GM18517 (cell line): ENCODE results near the gene VWA5A.

Source experiments
- ATAC-seq: cut with Tn5 transposase; IDR thresholded peaks from one replicate; pipeline ENCODE4 v1.9.1; 2021; ENCODE audit warnings: mild to moderate bottlenecking, moderate library complexity; ENCODE audit not compliant: unreplicated experiment

Gene VWA5A

GRCh38 chr11:124114942-124115781 is at the start of gene VWA5A:
Gene VWA5A, plus strand, starts transcription at chr11:124115450. Its CDS starts 2,062 bp downstream, at chr11:124117512.
- peak; percentile 98 for ATAC-seq

- ATAC-seq: no peak
Measured at GRCh38 chr11:124068601-124069110, 46.6 kb upstream of the VWA5A start.

GRCh38 chr11:124069429-124070401 is 45.5 kb upstream of the VWA5A start:
- peak; percentile 76 for ATAC-seq

GRCh38 chr11:124070915-124071622 is 44.2 kb upstream of the VWA5A start:
- ATAC-seq: peak; percentile 84

DNA sequence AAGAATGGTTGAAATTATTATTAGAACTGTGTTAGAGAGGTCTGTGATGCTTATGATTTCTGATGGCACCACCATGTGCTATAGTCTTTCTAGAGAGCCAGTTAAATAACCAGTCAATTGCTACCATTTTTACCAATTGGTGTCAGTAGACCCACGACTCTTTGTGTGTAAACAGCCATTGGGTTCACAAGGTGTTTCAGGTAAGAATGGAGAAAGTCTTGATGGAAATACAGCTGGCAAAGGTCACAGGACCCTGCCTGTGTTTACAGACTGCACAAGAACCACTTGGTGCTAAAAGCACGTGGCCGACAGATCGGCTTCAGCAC is 43.7 kb upstream of the VWA5A start:
- no peak for ATAC-seq

DNA sequence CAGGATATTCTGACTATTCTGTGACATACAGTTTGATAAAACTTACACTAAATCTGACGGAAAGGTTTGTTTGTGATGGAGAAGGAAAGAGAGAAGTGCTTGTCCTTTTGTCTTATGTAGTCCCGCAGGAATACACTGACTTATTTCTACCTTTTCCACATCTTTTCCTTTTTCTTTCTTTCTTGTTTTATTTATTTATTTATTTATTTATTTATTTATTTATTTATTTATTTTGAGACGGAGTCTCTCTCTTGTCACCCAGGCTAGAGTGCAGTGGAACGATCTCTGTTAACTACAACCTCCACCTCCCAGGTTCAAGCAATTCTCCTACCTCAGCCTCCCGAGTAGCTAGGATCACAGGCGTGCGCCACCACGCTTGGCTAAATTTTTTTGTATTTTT is 43.1 kb upstream of the VWA5A start:
- no peak for ATAC-seq

GRCh38 chr11:124074554-124074953 is 40.7 kb upstream of the VWA5A start:
- no peak for ATAC-seq

GRCh38 chr11:124075492-124075840 is 39.8 kb upstream of the VWA5A start:
- ATAC-seq: no peak

DNA sequence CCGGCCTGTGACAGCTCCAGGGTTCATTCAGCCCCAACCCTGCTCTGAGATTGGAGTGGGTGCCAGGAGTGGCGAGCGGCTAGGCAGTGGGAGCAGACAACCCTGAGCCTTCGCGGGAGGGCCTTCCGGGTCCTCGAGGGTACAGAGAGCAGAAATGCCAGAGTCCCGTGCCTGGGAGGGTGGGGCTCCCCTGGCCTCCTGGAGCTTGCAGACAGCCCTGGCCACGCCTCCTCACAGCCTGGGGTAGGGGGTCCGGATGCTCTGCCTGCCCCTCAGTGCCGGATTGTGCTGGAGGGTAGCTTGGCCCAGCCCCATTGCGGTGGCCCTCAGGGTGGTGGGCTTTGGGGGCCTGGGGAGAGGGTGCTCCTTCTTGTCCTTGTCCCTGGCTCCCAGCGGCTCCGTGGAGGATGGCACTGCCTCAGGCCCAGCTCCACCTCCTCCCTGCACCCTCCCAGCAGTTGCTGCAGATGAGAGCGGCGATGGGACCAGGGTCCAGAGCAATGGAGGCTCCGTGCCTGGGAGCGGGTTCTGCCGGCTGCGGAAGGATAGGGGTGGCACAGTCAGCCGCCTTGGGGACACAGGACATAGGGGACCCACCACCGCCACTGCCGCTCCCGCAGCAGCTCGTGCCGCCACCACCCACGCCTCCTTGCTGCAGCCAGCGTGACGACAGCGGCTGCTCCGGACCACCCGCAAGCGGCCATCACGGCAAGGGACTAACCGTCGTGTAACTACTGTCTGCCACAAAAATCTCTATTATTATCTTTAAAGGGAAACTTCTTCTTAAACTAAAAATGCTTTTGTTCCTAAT is 39.2 kb upstream of the VWA5A start:
- ATAC-seq: peak; percentile 46

DNA sequence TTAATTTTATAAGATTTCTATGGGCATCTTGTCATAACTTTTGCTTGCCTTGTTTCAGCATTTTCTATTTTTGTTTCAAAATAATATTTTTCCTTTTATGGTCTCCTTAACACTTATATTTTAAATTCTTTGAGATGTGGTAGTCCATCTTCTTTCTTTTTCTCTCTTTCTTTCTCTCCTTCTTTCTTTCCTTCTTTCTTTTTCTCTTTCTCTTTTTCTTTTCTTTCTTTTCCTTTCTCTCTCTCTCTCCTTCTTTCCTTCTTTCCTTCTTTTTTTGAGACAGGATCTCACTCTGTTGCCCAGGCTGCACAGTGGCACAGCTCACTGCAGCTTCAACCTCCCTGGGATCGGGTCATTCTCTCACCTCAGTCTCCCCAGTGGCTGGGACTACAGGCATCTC is 38.0 kb upstream of the VWA5A start:
- ATAC-seq: no peak

DNA sequence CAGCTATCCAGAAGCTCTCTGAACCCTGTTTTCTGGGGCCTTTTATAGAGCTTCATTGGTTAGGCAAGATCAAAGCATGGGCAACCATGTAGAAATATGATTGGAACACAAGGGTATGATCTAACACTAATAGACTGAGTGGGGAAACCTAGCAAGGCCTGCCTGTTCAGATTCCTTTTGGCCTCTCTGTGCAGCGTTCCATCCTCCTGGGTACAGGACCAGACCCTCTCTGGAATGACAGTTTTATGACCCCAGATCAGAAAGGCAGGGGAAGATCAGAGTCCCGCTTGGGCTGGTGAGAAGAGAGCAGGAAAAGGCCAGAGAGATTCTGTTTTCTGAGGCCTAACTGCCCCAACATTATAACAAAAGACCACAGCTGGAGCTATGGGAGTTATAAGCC is 36.7 kb upstream of the VWA5A start:
- ATAC-seq: no peak

- no peak for ATAC-seq
Measured at GRCh38 chr11:124079631-124080326, 35.5 kb upstream of the VWA5A start.

GRCh38 chr11:124080327-124081001 is 34.8 kb upstream of the VWA5A start:
- no peak for ATAC-seq

GRCh38 chr11:124081483-124081882 is 33.8 kb upstream of the VWA5A start:
- no peak for ATAC-seq

GRCh38 chr11:124082371-124082770 is 32.9 kb upstream of the VWA5A start:
- ATAC-seq: no peak

- ATAC-seq: no peak
Measured at GRCh38 chr11:124085583-124085982, 29.7 kb upstream of the VWA5A start.

DNA sequence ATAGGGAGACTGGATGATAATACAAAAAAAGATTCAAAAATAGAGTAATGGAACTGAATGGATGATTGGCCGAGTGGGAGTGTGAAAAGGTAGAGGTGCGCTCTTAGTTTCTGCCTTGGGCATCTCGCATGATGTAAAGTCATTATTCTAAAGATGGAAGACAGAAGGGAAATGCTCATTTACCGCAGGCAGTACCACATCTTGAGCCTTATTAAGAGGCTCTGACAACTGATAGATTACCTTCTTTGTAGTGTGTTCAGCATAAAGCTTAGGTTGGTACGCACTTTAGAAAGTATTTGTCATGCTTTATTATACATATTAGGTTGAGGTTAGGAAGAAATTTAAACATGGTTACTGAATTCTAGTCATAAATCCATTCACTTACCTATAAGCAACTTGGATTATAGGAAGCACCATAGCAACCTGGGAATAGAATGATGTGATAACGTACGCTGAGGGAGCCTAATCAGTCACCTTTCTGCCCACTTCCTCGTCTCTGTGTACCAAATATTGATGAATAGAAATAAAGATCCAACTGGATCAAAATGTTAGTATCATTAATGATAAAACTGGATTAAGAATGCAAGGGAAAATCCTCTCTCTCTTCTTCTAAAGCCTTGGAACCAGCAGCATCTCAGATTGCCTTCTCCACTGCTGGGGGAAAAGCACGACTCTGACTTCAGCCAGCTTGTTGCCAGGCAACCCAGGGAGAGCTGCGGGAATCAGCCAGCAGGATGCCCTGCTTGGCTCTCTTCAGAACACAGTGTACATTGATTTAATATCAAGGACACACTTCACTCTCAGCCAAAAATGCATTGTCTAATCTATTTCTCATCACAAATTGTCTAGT is 29.0 kb upstream of the VWA5A start:
- ATAC-seq: no peak

- ATAC-seq: no peak
Measured at GRCh38 chr11:124090996-124091395, 24.3 kb upstream of the VWA5A start.
